ENCODE measurements around the gene RPP30.

The RPP30 gene

DNA sequence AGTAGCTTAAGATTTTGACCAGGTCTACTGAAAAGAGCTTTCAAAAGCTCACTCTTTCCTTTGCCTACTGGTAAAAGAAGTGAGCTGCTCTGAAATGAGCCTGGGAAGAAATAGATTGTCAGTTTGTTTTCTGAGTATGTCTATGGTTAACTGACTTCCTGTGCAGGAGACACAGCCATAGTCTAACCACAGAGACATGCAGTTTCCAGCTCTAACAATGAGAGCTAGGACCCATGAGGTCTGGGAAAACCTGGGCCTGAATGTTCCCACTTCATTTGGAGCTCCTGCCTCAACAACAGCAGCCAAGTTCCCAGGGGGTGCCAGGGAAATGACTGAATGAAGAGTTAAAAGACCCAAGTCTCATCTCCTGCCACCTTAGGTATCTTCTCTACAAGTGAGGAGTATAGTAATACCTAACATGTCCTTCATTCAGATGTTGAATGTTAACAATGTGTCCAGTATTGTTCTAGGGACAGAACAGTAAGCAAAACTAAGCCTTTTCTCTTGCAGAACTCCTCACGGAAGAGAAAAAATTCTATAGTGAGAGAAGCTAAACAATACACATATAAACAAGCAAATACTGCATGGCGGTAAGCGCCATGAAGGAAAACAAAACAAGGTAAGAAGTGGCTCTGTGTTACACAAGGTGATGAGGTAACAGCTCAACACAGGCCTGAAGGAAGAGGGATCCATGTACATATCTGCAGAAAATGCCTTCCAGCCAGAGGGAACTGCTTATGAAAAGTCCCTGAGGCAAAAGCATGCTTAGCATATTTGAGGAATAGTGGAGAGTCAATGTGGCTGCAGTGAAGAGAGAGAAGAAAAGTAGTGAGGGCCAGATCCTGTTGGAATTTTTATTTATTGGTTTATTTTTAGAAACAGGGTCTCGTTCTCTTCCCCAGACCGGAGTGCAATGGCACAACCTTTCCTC lies 75.5 kb downstream of the RPP30 start:
- no peak for DNase-seq

All from NCI-H774 (cell line).